GM21390 (cell line): ENCODE results near the gene PSTPIP1.
A peak's percentile ranks its signal among the peaks of the same experiment; 100 is the strongest.

Source experiments
- ATAC-seq: cut with Tn5 transposase; IDR thresholded peaks from one replicate; pipeline ENCODE4 v1.9.1; 2021; ENCODE audit not compliant: unreplicated experiment

PSTPIP1 gene

GRCh38 chr15:76978522-76979330 lies 16.2 kb upstream of the PSTPIP1 start:
- no peak for ATAC-seq

GRCh38 chr15:76979331-76979925 lies 15.5 kb upstream of the PSTPIP1 start:
- ATAC-seq: no peak

- ATAC-seq: no peak
These were observed 14.9 kb upstream of the PSTPIP1 start for GRCh38 chr15:76979996-76980520.

GRCh38 chr15:76982356-76982755 lies 12.6 kb upstream of the PSTPIP1 start:
- ATAC-seq: no peak

- ATAC-seq: no peak
These were observed 12.2 kb upstream of the PSTPIP1 start for GRCh38 chr15:76982756-76983155.

GRCh38 chr15:76983590-76984375 lies 11.1 kb upstream of the PSTPIP1 start:
- ATAC-seq: no peak

- ATAC-seq: no peak
These were observed 8.2 kb upstream of the PSTPIP1 start for GRCh38 chr15:76986743-76987142.

- no peak for ATAC-seq
These were observed 7.7 kb upstream of the PSTPIP1 start for GRCh38 chr15:76987276-76987675.

- ATAC-seq: peak; percentile 82
These were observed 6.7 kb upstream of the PSTPIP1 start for GRCh38 chr15:76987896-76988860.

- no peak for ATAC-seq
These were observed 5.8 kb upstream of the PSTPIP1 start for GRCh38 chr15:76988867-76989780.

- ATAC-seq: no peak
These were observed 3.9 kb upstream of the PSTPIP1 start for GRCh38 chr15:76991048-76991447.

- ATAC-seq: no peak
These were observed 2.9 kb upstream of the PSTPIP1 start for GRCh38 chr15:76991741-76992645.

- no peak for ATAC-seq
These were observed 1.7 kb upstream of the PSTPIP1 start for GRCh38 chr15:76993114-76993725.

- ATAC-seq: no peak
These were observed 925 bp upstream of the PSTPIP1 start for GRCh38 chr15:76994001-76994400.

- ATAC-seq: no peak
These were observed 430 bp upstream of the PSTPIP1 start for GRCh38 chr15:76994496-76994895.

GRCh38 chr15:76996076-76996525 lies 1.2 kb downstream of the PSTPIP1 start:
- ATAC-seq: no peak

- no peak for ATAC-seq
These were observed 1.8 kb downstream of the PSTPIP1 start for GRCh38 chr15:76996526-76997401.
